ENCODE results near the gene FLNC. TPM values are rescaled to one million over a fixed set of nuclear protein-coding genes. Genes with fewer than 3 reads are reported as not detected.

FLNC gene
- total RNA-seq, 5 donors from 2014 or later (not counting 1 experiment from before 2014, with no cell fraction given): 0.05 to 0.93 (median 0.38) TPM

DNA sequence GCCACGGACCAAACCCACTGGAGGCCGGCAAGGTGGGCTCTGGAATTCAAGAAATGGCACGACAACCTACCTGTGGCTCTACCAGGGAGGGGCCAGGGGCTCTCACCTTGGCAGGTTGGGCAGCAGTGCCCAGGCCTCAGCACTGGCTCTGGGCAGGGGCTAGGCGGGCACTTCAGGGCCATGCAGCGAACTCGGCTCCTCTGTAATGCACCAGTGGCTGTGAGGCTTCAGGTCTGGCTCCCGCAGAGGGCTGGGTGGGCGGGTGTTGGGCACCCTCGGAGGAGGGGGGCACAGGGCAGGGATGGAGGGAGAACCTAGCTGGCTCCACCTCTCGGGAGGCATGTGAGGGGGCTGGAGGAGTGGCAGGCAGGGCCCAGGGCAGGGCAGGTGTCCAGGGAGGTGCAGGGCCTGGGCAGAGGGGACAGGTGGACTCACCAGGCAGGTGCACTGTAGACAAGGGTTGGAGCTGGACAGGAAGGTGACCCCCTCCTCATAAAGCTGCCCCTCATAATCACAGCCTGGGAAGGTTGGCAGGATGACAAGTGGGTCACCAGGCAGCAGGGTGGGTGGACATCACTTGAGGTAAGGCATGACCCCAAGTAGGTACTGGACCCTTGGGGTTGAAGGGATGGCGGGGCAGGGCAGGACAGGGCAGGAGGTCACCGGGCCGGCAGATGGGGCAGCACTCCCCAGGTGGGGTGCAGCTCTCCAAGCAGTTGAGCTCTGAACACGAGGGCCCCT is 73.6 kb downstream of the FLNC start:
- Mint-ChIP-seq H3K27ac (no peak overlapping the region), H3K36me3 (no peaks in the 10 kb centered on the region), H3K4me3 (no peak overlapping the region), H3K27me3 (peaks cover 24 to 35% of the 10 kb centered on the region in 2 donors), H3K9me3 (no peaks in the 10 kb centered on the region), H3K4me1 (peaks cover 0 to 4% (median 0%) of the 10 kb centered on the region in 3 donors)
- Histone ChIP-seq H3K36me3 (ENCODE audit: control insufficient read depth in 2 of 2, extremely low read depth in 1 of 2, insufficient read depth in 1 of 2, low read length in 1 of 2) (no peaks in the 10 kb centered on the region), H3K27ac (ENCODE audit: low read length) (no peak overlapping the region), H3K4me1 (ENCODE audit: control insufficient read depth in 1 of 2, extremely low read depth in 1 of 2, insufficient read depth in 2 of 2, low read length in 2 of 2) (peaks cover 0 to 8% of the 10 kb centered on the region in 2 experiments), H3K4me3 (ENCODE audit: control insufficient read depth in 1 of 2, extremely low read depth in 1 of 2, low read length in 1 of 2) (no peak overlapping the region), H3K27me3 (replicated peaks in 1 of 2; ENCODE audit: control insufficient read depth in 2 of 2, extremely low read depth in 1 of 2, insufficient read depth in 2 of 2, low read length in 1 of 2) (peaks cover 0 to 42% of the 10 kb centered on the region in 2 experiments), H3K9me3 (no peaks in the 10 kb centered on the region)
- ChIA-PET CTCF (interaction anchor here (0.6 to 1.2 kb wide), 3 partner anchors 94 to 188 kb away, joined by 3 to 4 read pairs (median 3); no protein-coding TSS in a partner anchor), POLR2A (interaction anchor here in 1 of 2 donors (0.5 kb wide), 1 partner anchor 32 kb away, joined by 3 read pairs; no protein-coding TSS in a partner anchor)
- no peak for DNase-seq
- WGBS (ENCODE audit: insufficient coverage): 75% methylated on average over 11 of the region's 14 CpGs
- ATAC-seq (replicated peaks in 1 of 4): no peak

DNA sequence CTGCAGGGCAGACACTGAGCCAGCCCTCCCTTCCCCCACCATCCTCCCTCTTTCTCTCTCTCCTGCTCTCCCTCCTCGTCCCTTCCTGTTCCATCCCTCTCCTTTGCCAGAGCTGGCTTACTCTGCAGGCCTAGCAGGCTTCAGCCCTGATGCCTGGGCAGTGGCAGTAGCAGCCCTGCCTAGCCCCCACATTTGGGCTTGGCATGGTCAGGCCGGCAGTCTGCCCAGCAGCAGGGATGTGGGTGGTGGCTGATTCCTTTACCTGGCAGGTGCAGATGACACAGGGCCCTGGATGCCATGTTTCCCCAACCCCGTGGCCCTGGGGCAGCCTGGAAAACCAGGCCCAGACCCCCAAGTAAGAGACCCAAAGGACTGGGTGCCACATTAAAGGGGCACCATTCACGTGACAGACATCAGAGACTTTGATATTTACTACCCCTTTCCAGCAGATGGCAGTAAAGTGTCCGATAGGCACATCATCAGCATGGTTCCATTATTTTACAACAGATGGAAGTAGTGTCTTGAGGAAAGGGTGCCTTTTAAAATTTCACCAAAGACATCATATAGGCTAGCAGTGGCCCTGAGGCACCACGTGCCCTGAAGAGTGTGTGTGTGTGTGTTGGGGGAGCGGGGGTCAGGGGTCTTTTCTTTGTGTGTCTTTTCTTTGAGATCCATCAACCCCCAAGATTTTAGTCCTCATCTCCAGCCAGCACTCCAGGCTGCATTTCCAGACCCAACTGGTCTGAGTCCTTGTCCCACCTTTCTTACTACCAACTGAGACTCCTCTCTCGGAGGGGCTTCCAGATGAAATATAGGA is 74.4 kb downstream of the FLNC start:
- H3K9me3 ChIP-seq: no peaks in the 10 kb centered on the region
- DNase-seq (peak in 10 of 35 experiments; percentile 16 to 78 (median 25)), ATAC-seq (replicated peaks in 1 of 4) (peak; percentile 74 to 89 (median 76))
- Mint-ChIP-seq H3K9me3 (no peaks in the 10 kb centered on the region), H3K27me3 (peaks cover 31 to 43% of the 10 kb centered on the region in 2 donors), H3K4me1 (peaks cover 0 to 4% (median 0%) of the 10 kb centered on the region in 3 donors), H3K27ac (no peak overlapping the region), H3K36me3 (no peaks in the 10 kb centered on the region), H3K4me3 (no peak overlapping the region)
- H3K36me3 ChIP-seq (ENCODE audit: control insufficient read depth in 2 of 2, extremely low read depth in 1 of 2, insufficient read depth in 1 of 2, low read length in 1 of 2): no peaks in the 10 kb centered on the region
- H3K27me3 ChIP-seq (replicated peaks in 1 of 2; ENCODE audit: control insufficient read depth in 2 of 2, extremely low read depth in 1 of 2, insufficient read depth in 2 of 2, low read length in 1 of 2): peaks cover 2 to 50% of the 10 kb centered on the region in 2 experiments
- WGBS (ENCODE audit: insufficient coverage): 27% methylated on average over 2 of the region's 8 CpGs
- CTCF ChIA-PET: interaction anchor here (0.9 to 1.2 kb wide), 2 partner anchors 187 kb away, joined by 3 to 4 read pairs; no protein-coding TSS in a partner anchor
- no peak overlapping the region for H3K4me3 ChIP-seq (ENCODE audit: control insufficient read depth in 1 of 2, extremely low read depth in 1 of 2, low read length in 1 of 2)
- H3K4me1 ChIP-seq (ENCODE audit: control insufficient read depth in 1 of 2, extremely low read depth in 1 of 2, insufficient read depth in 2 of 2, low read length in 2 of 2): peaks cover 0 to 8% of the 10 kb centered on the region in 2 experiments
- no peak overlapping the region for H3K27ac ChIP-seq (ENCODE audit: low read length)
- POLR2A ChIA-PET: interaction anchor here in 1 of 2 donors (0.5 kb wide), 1 partner anchor 39 kb away, joined by 7 read pairs; no protein-coding TSS in a partner anchor

DNA sequence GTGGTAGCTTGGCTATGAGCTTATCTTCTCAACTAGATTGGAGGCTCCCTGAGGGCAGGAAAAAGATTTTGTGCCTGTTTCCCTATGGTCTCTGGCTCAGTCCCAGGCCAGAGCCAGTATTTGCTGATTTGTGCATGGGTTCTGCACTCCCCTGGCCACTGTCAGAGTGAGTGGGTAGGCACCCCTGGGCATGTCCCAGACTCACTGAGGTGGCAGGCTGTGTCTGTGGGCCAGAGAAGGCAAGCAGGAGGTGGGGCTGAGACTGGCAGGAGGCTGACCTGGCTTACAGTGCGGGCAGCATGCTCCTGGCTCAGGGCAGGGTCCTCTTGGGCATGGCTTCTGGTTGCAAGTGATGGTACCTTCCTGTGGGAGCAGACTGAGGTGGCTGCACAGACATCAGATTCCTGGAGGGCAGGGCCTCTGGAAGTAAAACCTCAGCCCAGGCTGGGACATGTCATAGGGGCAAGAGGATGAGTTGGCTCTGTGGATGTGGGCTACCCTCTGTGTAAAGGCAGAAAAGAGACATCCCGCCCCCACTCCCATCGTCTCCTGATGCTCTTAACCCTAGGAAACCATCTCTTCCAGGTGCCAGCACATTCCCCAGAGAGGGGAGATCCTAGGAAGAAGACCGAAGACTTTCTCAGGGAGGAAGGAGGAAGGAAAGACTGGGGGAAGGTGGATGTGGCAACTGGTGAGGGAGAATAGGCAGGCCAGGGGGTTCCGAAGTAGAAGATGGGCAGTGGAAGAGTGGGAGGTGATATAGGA is 76.0 kb downstream of the FLNC start:
- Histone ChIP-seq H3K9me3 (no peaks in the 10 kb centered on the region), H3K27me3 (replicated peaks in 1 of 2; ENCODE audit: control insufficient read depth in 2 of 2, extremely low read depth in 1 of 2, insufficient read depth in 2 of 2, low read length in 1 of 2) (peaks cover 4 to 63% of the 10 kb centered on the region in 2 experiments), H3K4me1 (ENCODE audit: control insufficient read depth in 1 of 2, extremely low read depth in 1 of 2, insufficient read depth in 2 of 2, low read length in 2 of 2) (peaks cover 0 to 8% of the 10 kb centered on the region in 2 experiments), H3K36me3 (ENCODE audit: control insufficient read depth in 2 of 2, extremely low read depth in 1 of 2, insufficient read depth in 1 of 2, low read length in 1 of 2) (no peaks in the 10 kb centered on the region), H3K4me3 (ENCODE audit: control insufficient read depth in 1 of 2, extremely low read depth in 1 of 2, low read length in 1 of 2) (no peak overlapping the region), H3K27ac (ENCODE audit: low read length) (no peak overlapping the region)
- Mint-ChIP-seq H3K4me3 (no peak overlapping the region), H3K27me3 (peaks cover 36 to 55% of the 10 kb centered on the region in 2 donors), H3K27ac (no peak overlapping the region), H3K36me3 (no peaks in the 10 kb centered on the region), H3K4me1 (peaks cover 0 to 4% (median 0%) of the 10 kb centered on the region in 3 donors), H3K9me3 (no peaks in the 10 kb centered on the region)
- no peak for DNase-seq
- ATAC-seq (replicated peaks in 1 of 4): no peak
- WGBS (ENCODE audit: insufficient coverage): 87% methylated on average over 2 of the region's 5 CpGs
- ChIA-PET CTCF (no interaction called here), POLR2A (no interaction called here)

DNA sequence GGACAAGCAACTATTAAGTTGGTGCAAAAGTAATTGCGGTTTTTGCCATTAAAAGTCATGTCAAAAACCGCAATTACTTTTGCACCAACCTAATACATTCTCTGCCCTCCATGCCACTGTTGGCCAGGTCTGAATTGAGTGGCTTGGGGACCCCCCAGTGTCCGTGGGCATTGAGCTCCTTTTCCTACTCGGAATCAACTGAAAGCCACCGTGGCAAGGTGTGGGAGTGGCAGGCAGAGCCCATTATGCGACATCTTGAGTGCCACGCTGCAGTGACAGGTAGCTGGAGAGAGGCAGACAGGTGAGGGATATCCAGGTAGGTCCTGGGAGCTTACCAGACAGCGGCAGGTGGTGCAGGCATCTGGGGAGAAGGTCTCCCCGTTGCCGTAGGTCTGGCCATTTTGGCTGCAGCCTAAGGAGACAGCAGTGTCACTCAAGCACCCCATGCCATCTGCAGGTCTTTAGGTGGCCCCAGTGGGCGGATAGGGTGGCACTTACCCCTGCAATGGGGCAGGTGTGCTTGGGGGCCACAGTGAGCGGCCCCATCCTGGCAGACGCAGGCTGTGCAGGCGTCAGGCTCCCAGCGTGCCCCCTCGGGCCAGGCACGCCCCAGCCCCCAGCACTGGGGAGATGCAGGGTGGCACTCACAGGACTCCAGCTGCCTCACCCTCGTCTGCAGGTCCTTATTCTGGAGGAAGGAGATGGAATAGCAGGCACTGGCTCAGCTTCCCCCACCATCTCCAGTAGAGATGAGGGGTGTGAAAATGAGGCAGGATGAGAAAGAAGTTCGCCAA is 76.8 kb downstream of the FLNC start:
- 79% methylated on average over 9 of the region's 19 CpGs for WGBS (ENCODE audit: insufficient coverage)
- CTCF ChIA-PET: no interaction called here
- Mint-ChIP-seq H3K4me1 (peaks cover 0 to 4% (median 0%) of the 10 kb centered on the region in 3 donors), H3K27ac (no peak overlapping the region), H3K4me3 (no peak overlapping the region), H3K27me3 (peaks cover 43 to 63% of the 10 kb centered on the region in 2 donors), H3K36me3 (no peaks in the 10 kb centered on the region), H3K9me3 (no peaks in the 10 kb centered on the region)
- Histone ChIP-seq H3K27me3 (replicated peaks in 1 of 2; ENCODE audit: control insufficient read depth in 2 of 2, extremely low read depth in 1 of 2, insufficient read depth in 2 of 2, low read length in 1 of 2) (peaks cover 4 to 71% of the 10 kb centered on the region in 2 experiments), H3K4me1 (ENCODE audit: control insufficient read depth in 1 of 2, extremely low read depth in 1 of 2, insufficient read depth in 2 of 2, low read length in 2 of 2) (peaks cover 0 to 8% of the 10 kb centered on the region in 2 experiments), H3K27ac (ENCODE audit: low read length) (no peak overlapping the region), H3K9me3 (no peaks in the 10 kb centered on the region), H3K36me3 (ENCODE audit: control insufficient read depth in 2 of 2, extremely low read depth in 1 of 2, insufficient read depth in 1 of 2, low read length in 1 of 2) (no peaks in the 10 kb centered on the region), H3K4me3 (ENCODE audit: control insufficient read depth in 1 of 2, extremely low read depth in 1 of 2, low read length in 1 of 2) (no peak overlapping the region)
- no peak for DNase-seq
- ATAC-seq (replicated peaks in 1 of 4): no peak
- POLR2A ChIA-PET: no interaction called here

All from T-cell (primary cell).